Central memory CD8-positive, alpha-beta T cell (primary cell): ENCODE results near the gene GSTP1.

Experiments used
- ATAC-seq: fragments of 150-1000 bp; cut with Tn5 transposase; replicated peaks from 2 replicates; pipeline ENCODE4 v1.10.0; 2022; ENCODE audit warnings: mild to moderate bottlenecking, moderate FRiP score, moderate number of reproducible peaks; ENCODE audit not compliant: poor library complexity, severe bottlenecking; ENCODE audit errors: extremely low read depth
- DNase-seq, 2 donors: peaks; one replicate each; pipeline ENCODE4 v3.0.0; 2021; ENCODE audit warnings: low spot score in 2 of 2
- H3K27ac Mint-ChIP-seq: one replicate; pipeline ENCODE4 v1.8.0; 2022; ENCODE audit warnings: low read depth, mild to moderate bottlenecking, moderate library complexity, mixed read lengths
- H3K27me3 Mint-ChIP-seq: one replicate; pipeline ENCODE4 v1.8.0; 2022; ENCODE audit warnings: mixed read lengths
- H3K36me3 Mint-ChIP-seq: one replicate; pipeline ENCODE4 v1.8.0; 2022; ENCODE audit warnings: mild to moderate bottlenecking, moderate library complexity, mixed read lengths; ENCODE audit not compliant: insufficient read depth
- H3K4me1 Mint-ChIP-seq: one replicate; pipeline ENCODE4 v1.8.0; 2022; ENCODE audit warnings: mixed read lengths
- H3K4me3 Mint-ChIP-seq: one replicate; pipeline ENCODE4 v1.8.0; 2022; ENCODE audit warnings: mild to moderate bottlenecking, moderate library complexity, mixed read lengths
- H3K9me3 Mint-ChIP-seq: one replicate; pipeline ENCODE4 v1.8.0; 2022; ENCODE audit warnings: mixed read lengths

Gene GSTP1

DNA sequence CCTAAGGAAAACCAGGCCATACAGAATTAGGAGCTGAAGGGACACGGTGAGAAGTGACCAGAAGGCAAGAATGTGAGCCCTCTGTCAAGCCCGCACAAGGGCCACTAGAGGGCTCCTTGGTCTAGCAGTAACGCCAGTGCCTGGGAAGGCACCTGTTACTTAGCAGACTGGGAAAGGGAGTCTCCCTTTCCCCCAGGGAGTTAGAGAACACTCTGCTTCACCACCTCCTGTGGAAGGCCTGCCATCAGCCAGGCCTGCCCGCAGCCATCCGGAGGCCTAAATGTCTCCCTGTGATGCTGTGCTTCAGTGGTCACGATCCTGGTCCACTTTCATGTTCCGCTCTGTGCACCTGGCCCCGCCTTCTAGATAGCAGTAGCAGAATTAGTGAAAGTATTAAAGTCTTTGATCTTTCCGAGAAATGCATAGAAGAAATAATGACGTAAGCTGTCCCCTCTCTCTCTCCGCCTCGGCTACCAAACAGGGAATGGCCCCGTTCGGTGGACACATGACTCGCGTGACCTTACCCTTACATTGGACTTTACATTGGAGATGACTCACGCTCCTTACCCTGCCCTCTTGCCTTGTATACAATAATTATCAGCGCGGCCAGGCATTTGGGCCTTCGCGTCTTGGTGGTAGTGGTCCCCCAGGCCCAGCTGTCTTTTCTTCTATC is 10.7 kb upstream of the GSTP1 start:
- ATAC-seq (no peak), DNase-seq (no peak)
- Mint-ChIP-seq H3K9me3 (no peaks in the 10 kb centered on the region), H3K27ac (no peak overlapping the region), H3K4me1 (no peaks in the 10 kb centered on the region), H3K27me3 (peaks cover 38% of the 10 kb centered on the region), H3K36me3 (no peaks in the 10 kb centered on the region), H3K4me3 (no peak overlapping the region)

GRCh38 chr11:67574938-67575337 is 8.7 kb upstream of the GSTP1 start:
- Mint-ChIP-seq H3K4me3 (no peak overlapping the region), H3K4me1 (peaks cover 10% of the 10 kb centered on the region), H3K9me3 (no peaks in the 10 kb centered on the region), H3K27ac (no peak overlapping the region), H3K36me3 (no peaks in the 10 kb centered on the region), H3K27me3 (peaks cover 38% of the 10 kb centered on the region)
- no peak for DNase-seq
- no peak for ATAC-seq

DNA sequence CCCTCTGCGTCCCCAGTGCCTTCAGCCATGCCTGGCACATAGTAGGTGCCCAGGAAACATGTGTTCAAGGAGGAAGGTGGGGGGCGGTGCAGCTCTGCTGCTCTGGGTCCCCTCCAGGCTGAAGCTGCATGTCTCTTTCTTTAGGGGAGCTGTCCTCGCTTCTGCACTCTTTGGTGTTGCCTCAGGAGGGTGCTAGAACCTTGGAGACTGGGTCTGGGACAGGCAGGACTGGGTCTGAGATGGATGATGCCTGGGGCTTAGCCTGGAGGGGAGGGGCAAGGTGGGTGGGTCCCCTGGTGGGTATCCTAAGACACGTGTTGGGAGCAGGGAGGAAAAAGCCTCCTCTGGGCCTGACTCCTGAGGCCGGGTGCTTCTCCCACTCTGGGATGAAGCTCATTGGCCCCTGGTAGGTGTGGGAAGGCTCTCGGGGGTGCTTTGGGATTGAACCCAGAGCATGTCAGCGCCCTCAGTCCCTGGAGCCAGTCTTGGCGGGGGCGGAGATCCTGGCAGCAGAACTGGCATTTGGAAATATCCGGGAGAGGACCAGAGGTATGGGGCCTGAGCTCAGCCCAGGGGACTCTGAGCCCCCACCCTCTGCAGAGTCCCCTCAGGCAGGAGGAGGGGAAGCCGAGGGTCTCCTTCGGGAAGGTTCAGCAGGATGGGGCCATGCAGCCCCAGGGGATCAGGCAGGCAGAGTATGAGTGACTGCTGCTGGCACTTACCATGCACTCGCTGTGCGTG is 6.7 kb upstream of the GSTP1 start:
- Mint-ChIP-seq H3K27ac (no peak overlapping the region), H3K27me3 (peaks cover 38% of the 10 kb centered on the region), H3K9me3 (no peaks in the 10 kb centered on the region), H3K36me3 (no peaks in the 10 kb centered on the region), H3K4me3 (no peak overlapping the region), H3K4me1 (peaks cover 11% of the 10 kb centered on the region)
- ATAC-seq: no peak
- DNase-seq: no peak

- ATAC-seq (no peak), DNase-seq (no peak)
- H3K36me3 Mint-ChIP-seq: no peaks in the 10 kb centered on the region
- H3K27ac Mint-ChIP-seq: no peak overlapping the region
- peaks cover 36% of the 10 kb centered on the region for H3K27me3 Mint-ChIP-seq
- H3K4me3 Mint-ChIP-seq: no peak overlapping the region
- no peaks in the 10 kb centered on the region for H3K9me3 Mint-ChIP-seq
- peaks cover 20% of the 10 kb centered on the region for H3K4me1 Mint-ChIP-seq
Measured at GRCh38 chr11:67577951-67578350, 5.7 kb upstream of the GSTP1 start.

DNA sequence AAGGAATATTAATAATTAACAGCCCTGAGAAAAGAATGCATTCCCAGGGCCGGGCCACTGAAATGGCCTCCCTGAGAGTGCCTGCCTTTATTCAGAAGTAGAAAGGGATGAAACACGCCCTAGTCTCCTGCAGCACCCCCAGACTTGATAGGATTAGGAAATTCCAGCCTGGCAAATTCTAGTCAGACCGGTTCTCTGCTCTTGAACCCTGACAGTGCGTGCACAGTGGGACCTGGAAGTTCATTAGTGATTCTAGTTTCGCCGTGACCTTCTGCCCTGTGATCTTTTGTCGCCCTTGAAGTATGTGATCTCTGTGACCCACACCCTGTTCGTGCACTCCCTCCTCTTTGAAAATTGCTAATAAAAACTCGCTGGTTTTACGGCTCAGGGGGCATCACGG is 2.1 kb upstream of the GSTP1 start:
- DNase-seq (no peak), ATAC-seq (no peak)
- Mint-ChIP-seq H3K4me1 (peaks cover 42% of the 10 kb centered on the region), H3K9me3 (no peaks in the 10 kb centered on the region), H3K27ac (no peak overlapping the region), H3K27me3 (peaks cover 10% of the 10 kb centered on the region), H3K4me3 (no peak overlapping the region), H3K36me3 (peaks cover 13% of the 10 kb centered on the region)

DNA sequence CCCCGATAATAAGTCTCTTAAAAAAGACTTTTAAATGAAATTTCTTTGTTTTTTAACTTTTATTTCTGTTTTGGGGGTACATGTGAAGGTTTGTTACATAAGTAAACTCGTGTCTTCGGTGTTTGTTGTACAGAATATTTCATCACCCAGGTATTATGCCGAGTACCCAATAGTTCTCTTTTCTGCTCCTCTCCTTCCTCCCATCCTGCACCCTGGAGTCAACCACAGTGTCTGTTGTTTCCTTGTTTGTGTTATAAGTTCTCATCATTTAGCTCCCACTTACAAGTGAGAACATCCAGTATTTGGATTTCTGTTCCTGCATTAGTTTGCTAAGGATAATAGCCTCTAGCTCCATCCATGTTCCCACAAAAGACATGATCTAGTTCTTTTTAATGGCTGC is 1.6 kb upstream of the GSTP1 start:
- Mint-ChIP-seq H3K4me3 (peak overlapping the region; percentile 85), H3K4me1 (peaks cover 46% of the 10 kb centered on the region)

GRCh38 chr11:67584205-67584880 is 731 bp downstream of the GSTP1 start:
- ATAC-seq: peak; percentile 17
- DNase-seq: no peak
- Mint-ChIP-seq H3K27me3 (no peaks in the 10 kb centered on the region), H3K4me3 (peak overlapping the region; percentile 85), H3K27ac (peak overlapping the region; percentile 13), H3K36me3 (peaks cover 13% of the 10 kb centered on the region), H3K9me3 (no peaks in the 10 kb centered on the region), H3K4me1 (peaks cover 42% of the 10 kb centered on the region)

More for the DNA sequence above, 1.6 kb upstream of the GSTP1 start:
- H3K27me3 Mint-ChIP-seq: peaks cover 5% of the 10 kb centered on the region
- no peak overlapping the region for H3K27ac Mint-ChIP-seq
- ATAC-seq: no peak
- peaks cover 13% of the 10 kb centered on the region for H3K36me3 Mint-ChIP-seq
- H3K9me3 Mint-ChIP-seq: no peaks in the 10 kb centered on the region
- no peak for DNase-seq

- Mint-ChIP-seq H3K27ac (peak overlapping the region; percentile 13), H3K4me3 (peak overlapping the region; percentile 85), H3K9me3 (no peaks in the 10 kb centered on the region), H3K27me3 (no peaks in the 10 kb centered on the region), H3K4me1 (peaks cover 36% of the 10 kb centered on the region), H3K36me3 (peaks cover 13% of the 10 kb centered on the region)
- DNase-seq (no peak), ATAC-seq (no peak)
Measured at GRCh38 chr11:67584881-67585873, 1.6 kb downstream of the GSTP1 start.

DNA sequence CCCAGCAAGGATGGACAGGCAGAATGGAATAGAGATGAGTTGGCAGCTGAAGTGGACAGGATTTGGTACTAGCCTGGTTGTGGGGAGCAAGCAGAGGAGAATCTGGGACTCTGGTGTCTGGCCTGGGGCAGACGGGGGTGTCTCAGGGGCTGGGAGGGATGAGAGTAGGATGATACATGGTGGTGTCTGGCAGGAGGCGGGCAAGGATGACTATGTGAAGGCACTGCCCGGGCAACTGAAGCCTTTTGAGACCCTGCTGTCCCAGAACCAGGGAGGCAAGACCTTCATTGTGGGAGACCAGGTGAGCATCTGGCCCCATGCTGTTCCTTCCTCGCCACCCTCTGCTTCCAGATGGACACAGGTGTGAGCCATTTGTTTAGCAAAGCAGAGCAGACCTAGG is 2.3 kb downstream of the GSTP1 start:
- H3K36me3 Mint-ChIP-seq: peaks cover 13% of the 10 kb centered on the region
- no peaks in the 10 kb centered on the region for H3K27me3 Mint-ChIP-seq
- H3K27ac Mint-ChIP-seq: peak overlapping the region; percentile 47
- no peaks in the 10 kb centered on the region for H3K9me3 Mint-ChIP-seq
- DNase-seq: no peak
- H3K4me1 Mint-ChIP-seq: peaks cover 36% of the 10 kb centered on the region
- no peak for ATAC-seq
- H3K4me3 Mint-ChIP-seq: no peak overlapping the region

DNA sequence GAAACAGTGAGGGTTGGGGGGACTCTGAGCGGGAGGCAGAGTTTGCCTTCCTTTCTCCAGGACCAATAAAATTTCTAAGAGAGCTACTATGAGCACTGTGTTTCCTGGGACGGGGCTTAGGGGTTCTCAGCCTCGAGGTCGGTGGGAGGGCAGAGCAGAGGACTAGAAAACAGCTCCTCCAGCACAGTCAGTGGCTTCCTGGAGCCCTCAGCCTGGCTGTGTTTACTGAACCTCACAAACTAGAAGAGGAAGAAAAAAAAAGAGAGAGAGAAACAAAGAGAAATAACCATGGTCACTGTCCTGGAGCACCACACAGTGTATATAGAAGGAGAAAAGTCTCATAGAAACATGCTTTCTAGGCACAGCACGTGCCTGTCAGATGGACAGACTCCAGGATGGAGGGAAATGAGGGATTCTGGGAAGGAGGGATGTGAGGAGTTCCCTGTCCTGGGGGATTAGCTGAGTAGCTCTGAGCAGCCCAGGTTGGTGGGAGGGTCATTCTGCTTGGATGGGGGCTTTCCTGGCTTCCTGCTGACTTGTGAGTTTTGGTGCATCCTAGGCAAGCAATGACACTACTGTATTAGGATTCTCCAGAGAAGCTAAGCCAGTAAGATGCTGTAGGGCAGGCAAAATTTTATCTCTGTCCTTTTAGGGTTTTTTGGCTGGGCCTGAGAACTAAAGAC is 3.1 kb downstream of the GSTP1 start:
- ATAC-seq (no peak), DNase-seq (no peak)
- Mint-ChIP-seq H3K4me3 (no peak overlapping the region), H3K36me3 (peaks cover 13% of the 10 kb centered on the region), H3K9me3 (no peaks in the 10 kb centered on the region), H3K4me1 (peaks cover 36% of the 10 kb centered on the region), H3K27ac (peak overlapping the region; percentile 47), H3K27me3 (no peaks in the 10 kb centered on the region)

GRCh38 chr11:67588136-67588503 is 4.5 kb downstream of the GSTP1 start:
- peaks cover 25% of the 10 kb centered on the region for H3K4me1 Mint-ChIP-seq
- ATAC-seq: no peak
- no peak overlapping the region for H3K4me3 Mint-ChIP-seq
- no peaks in the 10 kb centered on the region for H3K27me3 Mint-ChIP-seq
- H3K36me3 Mint-ChIP-seq: peaks cover 13% of the 10 kb centered on the region
- DNase-seq: no peak
- H3K27ac Mint-ChIP-seq: no peak overlapping the region
- no peaks in the 10 kb centered on the region for H3K9me3 Mint-ChIP-seq
